Naive thymus-derived CD4-positive, alpha-beta T cell (primary cell): ENCODE data around the gene NOSTRIN. TPM values are rescaled to one million over a fixed set of nuclear protein-coding genes. Genes with fewer than 3 reads are reported as not detected.
A peak's percentile ranks its signal among the peaks of the same experiment; 100 is the strongest.
"Not testable (repeated sequence)": the region's sequence is repeated elsewhere in the genome, so short reads cannot be mapped to it uniquely, and the experiment has no call there.

Experiments
- ATAC-seq: fragments of 150-1000 bp; cut with Tn5 transposase; 2 replicates; pipeline ENCODE4 v1.10.0; 2021; ENCODE audit warnings: mild to moderate bottlenecking, moderate library complexity
- CTCF ChIA-PET: fragments of 350-600 bp; sonication (Branson Sonifier 250); formaldehyde crosslinking; loops from one replicate; lab custom pipeline; 2021; ENCODE audit warnings: antibody characterized with exemption; lab: Charles Lee
- POLR2A ChIA-PET: fragments of 350-600 bp; sonication (Branson Sonifier 250); formaldehyde crosslinking; loops from one replicate; lab custom pipeline; 2021; ENCODE audit warnings: antibody characterized with exemption, inconsistent platforms; lab: Charles Lee
- DNase-seq, 9 donors: peaks; one replicate each; pipeline versions ENCODE4 v3.0.0 to v3.0.0-alpha.2; 2020 to 2022; ENCODE audit warnings: mixed read lengths in 1 of 9
- H3K27ac ChIP-seq: one replicate; pipeline ENCODE4 v1.7.0; 2013; ENCODE audit warnings: mild to moderate bottlenecking, low read depth, low read length, moderate library complexity
- H3K27me3 ChIP-seq, 2 donors: one replicate each; pipeline ENCODE4 v1.7.0; 2013; ENCODE audit warnings: low read length in 2 of 2, mild to moderate bottlenecking in 2 of 2, moderate library complexity in 2 of 2; ENCODE audit not compliant: control insufficient read depth in 2 of 2, insufficient read depth in 2 of 2
- H3K36me3 ChIP-seq, 3 experiments: 1 replicate in 2 of 3; 2 replicates in 1 of 3; pipeline ENCODE4 v1.7.0; 2013; ENCODE audit warnings: low read length in 3 of 3, mild to moderate bottlenecking in 3 of 3, moderate library complexity in 1 of 3; ENCODE audit not compliant: insufficient read depth in 3 of 3, control insufficient read depth in 2 of 3
- H3K4me1 ChIP-seq, 2 donors: one replicate each; pipeline ENCODE4 v1.7.0; 2013; ENCODE audit warnings: low read length in 2 of 2, mild to moderate bottlenecking in 2 of 2, moderate library complexity in 1 of 2; ENCODE audit not compliant: control insufficient read depth in 2 of 2, insufficient read depth in 2 of 2
- H3K4me3 ChIP-seq: 2 replicates; pipeline ENCODE4 v1.7.0; 2013; ENCODE audit warnings: mild to moderate bottlenecking, low read length
- H3K9me3 ChIP-seq, 3 experiments: 1 replicate in 2 of 3; 2 replicates in 1 of 3; pipeline ENCODE4 v1.7.0; 2013; ENCODE audit warnings: low read length in 3 of 3; ENCODE audit not compliant: control insufficient read depth in 2 of 3
- H3K27ac Mint-ChIP-seq, 9 donors: one replicate each; pipeline ENCODE4 v1.8.0; 2020 to 2022; ENCODE audit warnings: mixed read lengths in 9 of 9, mild to moderate bottlenecking in 8 of 9, moderate library complexity in 5 of 9, inconsistent platforms in 2 of 9
- H3K27me3 Mint-ChIP-seq, 5 donors: one replicate each; pipeline ENCODE4 v1.8.0; 2021 to 2022; ENCODE audit warnings: mixed read lengths in 5 of 5, mild to moderate bottlenecking in 1 of 5
- H3K36me3 Mint-ChIP-seq, 5 donors: one replicate each; pipeline ENCODE4 v1.8.0; 2020 to 2022; ENCODE audit warnings: mixed read lengths in 5 of 5, mild to moderate bottlenecking in 3 of 5, inconsistent platforms in 1 of 5
- H3K4me1 Mint-ChIP-seq, 7 donors: one replicate each; pipeline ENCODE4 v1.8.0; 2020 to 2022; ENCODE audit warnings: mixed read lengths in 7 of 7, mild to moderate bottlenecking in 3 of 7, inconsistent platforms in 1 of 7
- H3K4me3 Mint-ChIP-seq, 10 donors: one replicate each; pipeline ENCODE4 v1.8.0; 2020 to 2022; ENCODE audit warnings: mild to moderate bottlenecking in 10 of 10, mixed read lengths in 10 of 10, moderate library complexity in 6 of 10, inconsistent platforms in 2 of 10
- H3K9me3 Mint-ChIP-seq, 11 donors: one replicate each; pipeline ENCODE4 v1.8.0; 2020 to 2022; ENCODE audit warnings: mixed read lengths in 11 of 11, mild to moderate bottlenecking in 4 of 11, inconsistent platforms in 1 of 11, moderate library complexity in 1 of 11
- intact Hi-C, 2 donors: fragments of 100-400 bp; cut with micrococcal nuclease; formaldehyde crosslinking; loops; one replicate each; pipeline ENCODE4 v1.15.1; 2023
- polyA plus RNA-seq, 2 donors: library from polyadenylated mRNA; unstranded; fragments of 300-500 nt; fragmentation: Illumina TruSeq; gene quantifications; one replicate each; pipeline ENCODE4 v1.2.3, GENCODE V29; 2021
- total RNA-seq, 6 experiments: library from RNA in 5 of 6; stranded (reverse) in 5 of 6; gene quantifications; 1 replicate in 5 of 6; 2 replicates in 1 of 6; pipeline ENCODE4 v1.2.3 and lab custom pipeline; 2021 to 2026

The NOSTRIN gene
- total and polyA plus RNA-seq, 7 experiments from 2014 or later, result 0.32 to 0.73 TPM; not detected in 5

- H3K4me3 Mint-ChIP-seq, result not testable (repeated sequence)
Measured at GRCh38 chr2:168882163-168882562, 79.7 kb downstream of the NOSTRIN start.

GRCh38 chr2:168884975-168885374 is 82.5 kb downstream of the NOSTRIN start:
- Mint-ChIP-seq H3K27me3 (no peaks in the 10 kb centered on the region), H3K9me3 (no peaks in the 10 kb centered on the region), H3K36me3 (peaks cover 0 to 30% (median 0%) of the 10 kb centered on the region in 5 donors), H3K4me3 (no peak overlapping the region), H3K27ac (no peak overlapping the region), H3K4me1 (peaks cover 0 to 36% (median 0%) of the 10 kb centered on the region in 7 donors)
- intact Hi-C loops, result no loop called here
- ATAC-seq, result no peak
- H3K9me3 ChIP-seq, result no peaks in the 10 kb centered on the region
- H3K4me1 ChIP-seq, result no peaks in the 10 kb centered on the region
- no peaks in the 10 kb centered on the region for H3K27me3 ChIP-seq
- no peak overlapping the region for H3K4me3 ChIP-seq
- CTCF ChIA-PET, result interaction anchor here (1.0 kb wide), 1 partner anchor 538 kb away, joined by 3 read pairs; no protein-coding TSS in a partner anchor
- H3K36me3 ChIP-seq, result no peaks in the 10 kb centered on the region
- no peak overlapping the region for H3K27ac ChIP-seq
- no peak for DNase-seq
- POLR2A ChIA-PET, result no interaction called here

More at GRCh38 chr2:168882163-168882562, 79.7 kb downstream of the NOSTRIN start:
- POLR2A ChIA-PET, H3K4me1 ChIP-seq, H3K9me3 Mint-ChIP-seq, H3K4me3 ChIP-seq, intact Hi-C loops, H3K9me3 ChIP-seq, CTCF ChIA-PET, H3K36me3 ChIP-seq, H3K27ac Mint-ChIP-seq, H3K27ac ChIP-seq, H3K27me3 Mint-ChIP-seq, H3K27me3 ChIP-seq, DNase-seq, ATAC-seq: not testable (repeated sequence)
- peaks cover 0 to 29% (median 0%) of the 10 kb centered on the region in 7 donors for H3K4me1 Mint-ChIP-seq
- peaks cover 0 to 29% (median 0%) of the 10 kb centered on the region in 5 donors for H3K36me3 Mint-ChIP-seq

GRCh38 chr2:168889635-168890005 is 87.2 kb downstream of the NOSTRIN start:
- Histone ChIP-seq H3K4me3 (peak overlapping the region; percentile 67), H3K27ac (no peak overlapping the region), H3K27me3 (no peaks in the 10 kb centered on the region), H3K9me3 (no peaks in the 10 kb centered on the region), H3K4me1 (peaks cover 0 to 4% of the 10 kb centered on the region in 2 donors), H3K36me3 (no peaks in the 10 kb centered on the region)
- Mint-ChIP-seq H3K36me3 (peaks cover 0 to 22% (median 0%) of the 10 kb centered on the region in 5 donors), H3K4me3 (peak overlapping the region; percentile 80 to 99 (median 94)), H3K27ac (peak overlapping the region in 1 of 9 donors; percentile 96), H3K9me3 (no peaks in the 10 kb centered on the region), H3K4me1 (peaks cover 0 to 31% (median 9%) of the 10 kb centered on the region in 7 donors), H3K27me3 (peaks cover 0 to 30% (median 7%) of the 10 kb centered on the region in 5 donors)
- CTCF ChIA-PET, result no interaction called here
- intact Hi-C loops, result loop anchor here (2.0 to 5.0 kb wide), 7 partner anchors 15 to 1038 kb away; partner anchors contain the start of genes CERS6 (in 1 of the 2), FASTKD1 (in 1 of the 2), PPIG (in 1 of the 2) and STK39 (in 1 of the 2)
- POLR2A ChIA-PET, result interaction anchor here (0.6 kb wide), 1 partner anchor 80 kb away, joined by 3 read pairs; no protein-coding TSS in a partner anchor
- no peak for ATAC-seq
- DNase-seq, result no peak

- Mint-ChIP-seq H3K36me3 (peaks cover 0 to 17% (median 0%) of the 10 kb centered on the region in 5 donors), H3K27me3 (peaks cover 0 to 36% (median 7%) of the 10 kb centered on the region in 5 donors), H3K4me1 (peaks cover 0 to 27% (median 9%) of the 10 kb centered on the region in 7 donors), H3K4me3 (peak within 1 kb of the TSS; percentile 80 to 99 (median 94)), H3K27ac (peak within 1 kb of the TSS in 7 of 9 donors; percentile 2 to 96 (median 29)), H3K9me3 (no peaks in the 10 kb centered on the region)
- no peaks in the 10 kb centered on the region for H3K27me3 ChIP-seq
- no peaks in the 10 kb centered on the region for H3K9me3 ChIP-seq
- no peaks in the 10 kb centered on the region for H3K36me3 ChIP-seq
- no peak within 1 kb of the TSS for H3K27ac ChIP-seq
- ChIA-PET POLR2A (no interaction called here), CTCF (no interaction called here)
- H3K4me3 ChIP-seq, result peak within 1 kb of the TSS; percentile 67
- ATAC-seq (peak; percentile 99), DNase-seq (peak; percentile 71 to 88 (median 84))
- intact Hi-C loops, result loop anchor here (2.0 to 5.0 kb wide), 6 partner anchors 433 to 1037 kb away; partner anchors contain the start of genes CERS6 (in 1 of the 2), FASTKD1 (in 1 of the 2), PPIG (in 1 of the 2) and STK39 (in 1 of the 2)
- H3K4me1 ChIP-seq, result peaks cover 0 to 4% of the 10 kb centered on the region in 2 donors
Measured at GRCh38 chr2:168890006-168890782, 87.8 kb downstream of the NOSTRIN start, which contains the start of gene SPC25. Gene SPC25, minus strand, starts transcription at chr2:168890430. Its CDS starts 911 bp downstream, at chr2:168889519.

- Mint-ChIP-seq H3K4me3 (no peak overlapping the region), H3K27me3 (peaks cover 0 to 50% (median 7%) of the 10 kb centered on the region in 5 donors), H3K36me3 (peaks cover 0 to 7% (median 0%) of the 10 kb centered on the region in 5 donors), H3K9me3 (no peaks in the 10 kb centered on the region), H3K4me1 (peaks cover 0 to 21% (median 9%) of the 10 kb centered on the region in 7 donors), H3K27ac (no peak overlapping the region)
- H3K4me1 ChIP-seq, result peaks cover 0 to 4% of the 10 kb centered on the region in 2 donors
- H3K4me3 ChIP-seq, result no peak overlapping the region
- H3K9me3 ChIP-seq, result no peaks in the 10 kb centered on the region
- no peaks in the 10 kb centered on the region for H3K36me3 ChIP-seq
- H3K27me3 ChIP-seq, result no peaks in the 10 kb centered on the region
- ATAC-seq (no peak), DNase-seq (no peak)
- H3K27ac ChIP-seq, result no peak overlapping the region
- ChIA-PET POLR2A (no interaction called here), CTCF (no interaction called here)
- intact Hi-C loops, result loop anchor here (5.0 kb wide), 4 partner anchors 435 to 1035 kb away; partner anchors contain the start of genes CERS6 (in 1 of the 2), FASTKD1 (in 1 of the 2) and PPIG (in 1 of the 2)
Measured at GRCh38 chr2:168892327-168892726, 89.9 kb downstream of the NOSTRIN start.

- ATAC-seq, result no peak
- Mint-ChIP-seq H3K4me3 (no peak overlapping the region), H3K9me3 (no peaks in the 10 kb centered on the region), H3K27ac (no peak overlapping the region), H3K36me3 (peaks cover 0 to 2% (median 0%) of the 10 kb centered on the region in 5 donors), H3K4me1 (peaks cover 0 to 16% (median 9%) of the 10 kb centered on the region in 7 donors), H3K27me3 (peaks cover 0 to 52% (median 7%) of the 10 kb centered on the region in 5 donors)
- ChIA-PET CTCF (interaction anchor here (0.7 kb wide), 1 partner anchor 68 kb away, joined by 3 read pairs; no protein-coding TSS in a partner anchor), POLR2A (no interaction called here)
- H3K4me1 ChIP-seq, result peaks cover 0 to 4% of the 10 kb centered on the region in 2 donors
- no peak for DNase-seq
- intact Hi-C loops, result loop anchor here (5.0 kb wide), 4 partner anchors 437 to 1033 kb away; partner anchors contain the start of genes CERS6 (in 1 of the 2), FASTKD1 (in 1 of the 2) and PPIG (in 1 of the 2)
- no peaks in the 10 kb centered on the region for H3K36me3 ChIP-seq
- no peak overlapping the region for H3K4me3 ChIP-seq
- H3K27me3 ChIP-seq, result no peaks in the 10 kb centered on the region
- H3K27ac ChIP-seq, result no peak overlapping the region
- no peaks in the 10 kb centered on the region for H3K9me3 ChIP-seq
Measured at GRCh38 chr2:168894101-168894500, 91.7 kb downstream of the NOSTRIN start.
